Measurements from ENCODE around the gene UTP3.
A peak's percentile ranks its signal among the peaks of the same experiment; 100 is the strongest.
"Not testable (repeated sequence)": the region's sequence is repeated elsewhere in the genome, so short reads cannot be mapped to it uniquely, and the experiment has no call there.

Gene UTP3, protein sequence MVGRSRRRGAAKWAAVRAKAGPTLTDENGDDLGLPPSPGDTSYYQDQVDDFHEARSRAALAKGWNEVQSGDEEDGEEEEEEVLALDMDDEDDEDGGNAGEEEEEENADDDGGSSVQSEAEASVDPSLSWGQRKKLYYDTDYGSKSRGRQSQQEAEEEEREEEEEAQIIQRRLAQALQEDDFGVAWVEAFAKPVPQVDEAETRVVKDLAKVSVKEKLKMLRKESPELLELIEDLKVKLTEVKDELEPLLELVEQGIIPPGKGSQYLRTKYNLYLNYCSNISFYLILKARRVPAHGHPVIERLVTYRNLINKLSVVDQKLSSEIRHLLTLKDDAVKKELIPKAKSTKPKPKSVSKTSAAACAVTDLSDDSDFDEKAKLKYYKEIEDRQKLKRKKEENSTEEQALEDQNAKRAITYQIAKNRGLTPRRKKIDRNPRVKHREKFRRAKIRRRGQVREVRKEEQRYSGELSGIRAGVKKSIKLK

DNA sequence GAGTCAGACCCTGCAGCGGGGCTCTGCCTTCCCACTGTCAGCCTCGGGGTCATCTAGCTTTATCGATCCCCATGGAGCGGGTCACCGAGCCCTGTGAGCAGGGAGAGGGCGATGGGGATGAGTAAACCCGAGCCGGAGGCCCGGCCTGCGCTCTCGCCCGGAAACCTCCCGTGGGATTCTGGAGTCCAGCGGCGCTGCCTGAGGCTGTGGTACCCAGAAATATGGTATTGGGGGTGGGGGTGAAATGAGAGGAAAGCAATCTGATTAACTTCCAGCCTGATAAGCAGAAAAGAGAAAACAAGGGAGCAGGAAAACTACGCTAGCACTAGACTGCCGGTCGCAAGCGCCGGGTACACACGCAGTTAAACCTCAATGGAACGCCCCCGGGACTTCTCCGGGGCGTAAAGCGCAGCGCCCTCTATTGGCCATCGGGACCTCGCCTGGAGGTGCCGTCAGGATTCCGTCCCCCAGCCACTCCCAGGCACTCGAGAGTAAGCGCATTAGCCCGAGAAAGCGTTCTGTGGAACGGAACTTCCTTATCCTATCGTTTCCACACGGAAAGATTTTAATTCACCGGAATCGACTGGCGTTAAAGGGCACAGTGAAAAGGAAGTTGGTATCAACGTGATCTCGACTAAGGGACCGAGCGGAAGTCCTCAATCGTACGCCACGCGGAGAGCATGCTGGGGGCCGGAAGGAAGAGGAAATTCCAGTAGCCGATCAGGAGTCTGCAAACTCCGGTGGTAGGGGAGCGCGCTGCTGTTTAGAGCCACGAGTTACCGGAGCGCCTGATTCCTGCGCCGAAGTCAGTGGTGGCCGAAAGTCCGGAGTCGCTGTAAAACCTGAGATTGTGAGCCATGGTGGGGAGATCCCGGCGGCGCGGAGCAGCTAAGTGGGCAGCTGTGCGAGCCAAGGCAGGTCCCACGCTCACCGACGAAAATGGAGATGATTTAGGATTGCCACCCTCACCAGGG, at the start of gene UTP3:
Gene UTP3 (plus strand): TSS at position 712 of the 974 bp plus-strand sequence. CDS start 146 bp downstream, at position 858.
- DNase-seq (ENCODE audit: low read depth in 2 of 2) = peak; percentile 92 to 93

DNA sequence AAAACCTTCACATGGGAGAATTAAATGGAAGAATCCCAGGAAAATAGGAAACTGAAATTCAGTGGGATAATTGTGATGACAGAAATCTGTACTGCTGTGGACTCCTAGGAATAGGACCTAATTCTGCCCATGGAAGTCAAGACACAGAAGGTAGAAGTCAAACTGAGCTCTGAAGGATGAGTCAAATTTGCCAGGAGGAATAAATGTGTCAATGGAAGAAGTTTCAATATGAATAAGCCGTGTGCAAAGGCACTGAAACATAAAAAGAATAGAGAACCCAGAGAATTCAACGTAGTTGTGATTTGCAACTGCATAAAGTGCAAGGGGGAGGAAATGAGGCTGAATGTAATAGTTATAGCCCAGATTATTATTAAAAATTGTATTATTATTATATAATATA, 48.1 kb upstream of the UTP3 start:
- DNase-seq (ENCODE audit: low read depth in 2 of 2) = no peak

DNA sequence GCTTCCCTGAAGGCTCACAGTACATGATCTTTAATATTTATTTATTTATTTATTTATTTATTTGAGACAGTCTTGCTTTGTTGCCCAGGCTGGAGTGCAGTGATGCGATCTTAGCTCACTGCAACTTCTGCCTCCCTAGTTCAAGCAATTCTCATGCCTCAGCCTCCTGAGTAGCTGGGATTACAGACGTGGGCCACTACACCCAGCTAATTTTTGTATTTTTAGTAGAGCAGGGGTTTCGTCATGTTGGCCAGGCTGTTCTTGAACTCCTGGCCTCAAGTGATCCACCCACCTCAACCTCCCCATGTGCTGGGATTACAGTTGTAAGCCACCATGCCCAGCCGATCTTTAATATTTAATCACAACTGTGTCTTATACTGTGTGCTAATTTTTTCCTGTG, 37.6 kb upstream of the UTP3 start:
- DNase-seq (ENCODE audit: low read depth in 2 of 2) = not testable (repeated sequence)

DNA sequence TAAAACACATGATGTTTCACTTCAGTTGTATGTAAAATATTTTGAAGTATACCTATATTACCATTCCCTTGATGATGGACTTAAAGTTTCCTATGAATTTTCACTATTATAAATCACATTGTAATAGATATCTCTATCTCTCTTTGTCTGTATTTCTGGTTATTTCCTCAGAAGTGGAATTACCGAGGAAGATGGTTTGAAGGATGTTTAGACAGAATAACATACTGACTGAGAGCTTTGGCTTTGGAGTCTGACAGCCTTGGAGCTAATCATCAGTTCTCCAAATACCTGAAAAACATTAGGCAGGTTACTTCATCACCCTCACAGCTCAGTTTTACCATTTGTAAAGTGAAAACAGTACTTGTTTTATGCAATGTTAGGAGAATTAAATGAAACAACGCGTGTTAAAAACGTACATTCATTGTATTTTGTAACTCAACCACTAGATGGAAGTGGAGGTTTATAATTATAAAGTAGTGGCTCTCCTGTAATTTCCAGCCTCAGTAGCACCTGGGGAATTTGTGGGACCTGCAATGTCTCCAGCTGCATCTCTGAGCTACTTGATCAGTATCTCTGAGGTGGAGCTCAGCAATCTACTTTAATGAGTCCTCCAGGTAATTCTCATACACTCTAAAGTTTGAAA, 36.3 kb upstream of the UTP3 start:
- DNase-seq (ENCODE audit: low read depth in 2 of 2) = no peak

DNA sequence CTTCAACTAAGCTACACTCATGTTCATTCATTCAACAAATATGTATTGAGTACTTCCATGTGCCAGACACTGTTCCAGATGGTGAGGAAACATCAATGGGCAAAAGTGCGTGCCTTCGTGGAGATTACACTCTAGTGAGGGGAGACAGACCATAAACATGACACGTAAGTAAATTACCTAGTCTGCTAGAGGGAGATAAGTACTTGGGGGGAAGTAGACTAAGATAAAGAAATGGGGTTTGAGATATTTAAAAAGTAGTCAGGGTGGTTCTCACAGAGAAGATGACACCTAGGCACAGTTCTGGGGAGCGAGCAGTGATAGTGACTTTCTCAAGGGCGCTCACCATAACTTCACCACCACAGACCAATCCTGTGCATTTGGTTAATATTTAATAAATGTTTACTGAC, 33.7 kb upstream of the UTP3 start:
- DNase-seq (ENCODE audit: low read depth in 2 of 2) = no peak

DNA sequence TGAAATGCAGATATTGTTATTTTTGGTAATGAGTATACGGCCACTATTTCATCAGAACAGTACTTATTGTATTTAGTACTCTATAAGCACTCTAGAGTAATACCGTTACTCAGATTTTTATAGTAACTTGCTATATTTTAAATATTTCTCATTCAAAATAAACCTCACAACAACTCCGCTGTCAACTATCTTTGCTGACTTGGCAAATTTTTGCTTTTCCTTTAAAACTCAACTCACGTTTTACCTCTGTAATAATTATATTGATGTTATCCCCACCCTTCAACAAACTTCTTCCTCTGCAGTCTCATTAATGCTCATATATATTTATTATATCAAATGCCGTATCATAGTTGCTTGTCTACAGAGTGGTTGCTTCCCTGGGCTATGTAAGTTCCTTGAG, 31.0 kb upstream of the UTP3 start:
- DNase-seq (ENCODE audit: low read depth in 2 of 2) = no peak

DNA sequence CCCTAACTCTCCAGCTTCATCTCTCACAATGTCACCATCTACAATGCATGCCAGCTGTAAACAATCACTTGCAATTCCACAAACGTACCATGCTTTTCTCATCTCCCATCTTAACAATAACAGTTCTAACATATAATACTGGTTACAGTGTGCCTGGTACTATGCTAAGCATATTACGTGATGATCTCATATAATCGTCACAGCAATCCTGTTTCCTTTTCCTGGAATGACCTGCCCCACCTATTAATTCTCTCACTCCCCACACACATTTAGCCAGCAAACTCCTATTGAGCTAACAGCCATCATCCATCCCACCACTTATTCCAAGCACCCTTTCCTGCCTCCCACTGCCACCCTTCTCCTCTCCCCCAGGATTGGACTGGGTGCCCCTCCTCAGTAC, 29.9 kb upstream of the UTP3 start:
- DNase-seq (ENCODE audit: low read depth in 2 of 2) = no peak

DNA sequence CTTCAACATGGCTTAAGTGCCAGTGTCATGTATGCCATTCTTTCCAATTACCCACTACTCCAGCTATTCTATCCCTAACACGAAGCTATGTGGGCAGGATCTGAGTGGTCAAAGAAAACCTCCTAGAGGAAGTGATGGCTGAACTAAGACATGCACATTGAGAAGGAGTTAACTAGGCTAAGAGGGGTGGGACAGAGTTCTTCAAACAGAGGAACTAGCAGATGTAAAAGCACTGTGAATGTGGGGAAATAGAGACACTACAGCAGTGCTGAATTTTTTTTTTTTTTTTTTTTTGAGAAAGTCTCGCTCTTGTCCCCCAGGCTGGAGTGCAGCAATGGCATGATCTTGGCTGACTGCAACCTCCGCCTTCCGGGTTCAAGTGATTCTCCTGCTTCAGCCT, 28.2 kb upstream of the UTP3 start:
- DNase-seq (ENCODE audit: low read depth in 2 of 2) = no peak

DNA sequence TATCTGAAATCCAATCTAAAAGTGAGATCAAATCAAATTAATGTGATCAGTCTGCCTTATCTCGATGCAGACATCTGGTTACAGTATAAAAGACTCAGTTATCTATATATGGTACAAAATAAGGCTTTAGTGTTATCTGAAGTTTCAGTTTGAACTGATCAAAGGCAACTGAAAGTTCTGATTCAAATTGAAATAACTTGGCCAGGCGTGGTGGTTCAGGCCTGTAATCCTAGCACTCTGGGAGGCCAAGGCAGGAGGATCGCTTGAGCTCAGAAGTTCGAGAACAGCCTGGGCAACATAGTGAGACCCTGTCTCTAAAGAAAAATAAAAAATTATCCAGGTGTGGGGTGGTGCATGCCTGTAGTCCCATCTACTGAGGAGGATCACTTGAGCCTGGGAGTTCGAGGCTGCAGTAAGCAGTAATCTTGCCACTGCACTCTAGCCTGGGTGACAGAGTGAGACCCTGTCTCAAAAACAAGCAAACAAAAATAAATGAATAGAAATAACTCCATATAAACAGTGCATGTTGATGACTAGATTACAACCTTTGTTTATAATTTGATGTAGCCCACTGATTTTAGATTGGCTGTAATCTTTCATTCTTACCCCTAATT, 26.9 kb upstream of the UTP3 start:
- DNase-seq (ENCODE audit: low read depth in 2 of 2) = not testable (repeated sequence)

DNA sequence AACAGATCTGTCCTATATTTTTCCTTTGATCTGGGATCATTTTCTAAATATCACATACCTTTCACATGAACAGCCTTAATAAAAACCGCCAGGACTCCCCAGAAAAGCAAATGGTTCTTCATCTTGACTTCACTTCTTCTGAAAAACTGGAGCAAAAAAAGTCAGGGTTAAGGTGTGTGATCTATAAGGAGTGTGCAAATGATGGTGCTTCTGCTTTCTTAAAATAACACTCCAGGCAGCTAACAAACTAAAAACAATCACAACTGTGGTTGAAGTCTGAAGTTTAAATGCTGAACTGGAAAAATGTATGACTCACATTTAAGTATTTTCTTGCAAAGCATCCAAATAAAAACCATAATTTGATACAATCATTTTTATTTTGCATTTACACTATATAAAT, 22.0 kb upstream of the UTP3 start, which contains the start of gene JCHAIN:
Gene JCHAIN (minus strand): TSS at position 140 of the 400 bp plus-strand sequence. CDS start 18 bp downstream, at position 122.
- no peak for DNase-seq (ENCODE audit: low read depth in 2 of 2)

DNA sequence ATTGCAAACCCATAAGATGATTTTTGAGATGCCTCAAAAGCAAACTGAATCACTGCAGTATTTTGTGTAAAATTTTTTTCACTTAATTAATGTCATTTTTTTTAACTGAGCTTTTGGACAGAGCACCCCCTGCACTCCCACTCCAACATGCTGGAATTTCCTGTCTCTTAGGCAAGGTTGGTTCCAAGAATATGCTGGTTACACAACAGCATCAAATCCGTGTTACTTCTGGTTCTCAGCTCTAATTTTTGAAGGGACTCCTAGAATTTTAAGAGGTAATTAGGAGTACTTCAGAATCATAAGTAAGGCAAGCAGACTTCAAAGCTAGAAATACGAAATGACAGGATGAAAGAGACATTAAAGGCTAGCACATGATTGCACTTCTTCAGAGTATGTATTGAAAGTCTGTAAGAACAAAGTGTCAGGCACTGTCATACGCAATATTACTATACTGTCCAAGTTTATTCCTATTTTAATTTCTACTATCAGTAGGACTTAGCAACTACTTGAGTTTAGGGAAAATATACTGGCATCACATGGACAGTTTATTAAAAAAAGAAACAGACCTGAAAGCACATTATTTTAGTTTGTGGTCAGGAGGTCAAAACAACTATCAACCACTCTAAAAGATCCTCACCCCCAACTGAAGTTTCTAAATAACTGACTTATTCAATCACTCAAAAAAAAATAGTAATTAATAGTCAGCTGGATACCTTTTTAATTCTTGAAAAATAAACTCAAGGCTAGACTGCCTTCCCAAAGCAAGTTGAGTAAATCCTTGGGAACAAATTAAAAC, 20.4 kb upstream of the UTP3 start:
- DNase-seq (ENCODE audit: low read depth in 2 of 2) = no peak

DNA sequence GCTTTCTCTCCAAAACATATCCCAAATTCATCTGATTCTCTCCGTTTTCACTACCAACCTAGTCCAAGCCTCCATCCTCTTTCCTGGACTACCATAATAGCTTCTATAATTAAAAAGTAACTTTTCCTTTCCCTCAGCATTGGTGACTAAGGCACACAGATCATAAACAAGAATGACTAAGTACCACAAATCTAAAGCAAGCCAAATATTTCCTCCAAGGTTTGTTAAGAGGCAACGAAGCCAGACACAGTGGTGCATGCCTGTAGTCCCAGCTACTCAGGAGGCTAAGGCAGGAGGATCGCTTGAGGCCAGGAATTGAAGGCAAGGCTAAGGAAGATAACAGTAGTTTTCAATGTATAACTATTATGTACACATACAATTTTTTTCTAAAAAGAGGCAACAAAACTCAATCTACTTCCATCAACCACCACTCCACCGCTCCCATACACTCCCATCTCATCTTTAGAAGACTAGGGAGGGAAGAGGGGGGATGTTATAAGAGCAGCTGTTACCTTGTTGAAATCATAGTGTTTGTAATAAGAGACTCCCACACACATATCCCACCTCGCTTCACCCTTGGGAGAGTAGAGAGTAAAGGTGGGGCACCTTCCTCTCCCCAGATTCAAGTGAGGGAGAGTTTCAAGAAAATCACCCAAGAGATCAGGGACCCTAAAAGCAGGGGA, 17.9 kb upstream of the UTP3 start:
- no peak for DNase-seq (ENCODE audit: low read depth in 2 of 2)

DNA sequence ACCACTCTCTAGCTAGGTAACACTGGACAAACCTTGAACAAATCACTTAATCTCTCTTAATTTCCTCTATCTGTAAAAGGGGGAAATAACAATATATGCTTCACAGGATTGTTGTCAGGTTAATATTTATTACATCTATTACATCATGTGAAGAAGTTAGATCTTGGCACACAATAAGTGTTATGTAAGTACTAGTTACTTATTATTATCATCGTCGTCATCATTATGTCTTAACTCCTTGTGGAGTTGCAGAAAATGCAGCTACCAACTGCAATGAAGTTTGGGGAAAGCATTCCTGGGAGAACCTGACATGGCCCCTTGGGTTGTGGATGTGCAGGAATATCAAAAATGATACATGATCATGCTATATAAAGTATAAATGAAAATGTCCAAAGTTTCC, 17.2 kb upstream of the UTP3 start:
- no peak for DNase-seq (ENCODE audit: low read depth in 2 of 2)

DNA sequence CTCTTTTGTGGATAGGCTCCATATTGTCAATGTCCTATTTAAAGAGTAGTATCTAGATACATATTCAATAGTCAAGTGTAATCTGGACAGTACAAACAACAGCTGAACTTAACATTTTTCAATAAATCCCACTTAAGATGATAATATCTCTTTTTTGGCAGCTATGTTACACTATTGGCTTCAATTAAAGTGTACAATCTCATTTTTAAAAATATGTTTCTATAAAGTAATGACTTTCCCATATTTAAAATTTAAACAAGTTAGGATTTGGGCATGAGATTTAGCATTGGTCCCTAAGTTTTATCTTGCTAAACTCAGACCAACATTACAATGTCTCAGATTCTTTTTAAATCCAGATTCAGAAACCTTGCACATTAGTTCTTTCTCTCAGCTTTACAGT, 14.1 kb upstream of the UTP3 start:
- no peak for DNase-seq (ENCODE audit: low read depth in 2 of 2)

DNA sequence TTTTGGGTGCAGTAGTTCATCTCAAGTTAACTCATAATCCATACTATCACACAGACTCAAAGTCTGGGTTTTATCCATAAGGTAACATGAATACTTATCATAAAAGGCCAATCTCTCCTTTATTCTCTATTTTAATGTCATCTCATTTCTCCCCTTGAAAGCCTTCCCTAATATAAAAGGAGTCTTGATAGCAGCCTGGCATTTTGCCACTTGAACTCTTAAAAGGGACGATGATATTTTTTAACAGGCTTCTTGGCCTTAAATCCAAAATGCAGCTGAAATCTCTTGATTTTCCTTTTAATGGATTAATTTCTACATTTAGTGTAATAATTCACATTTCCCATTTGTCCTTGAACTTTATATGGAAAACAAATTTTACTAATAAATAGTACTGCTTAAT, 13.6 kb upstream of the UTP3 start:
- DNase-seq (ENCODE audit: low read depth in 2 of 2) = no peak

DNA sequence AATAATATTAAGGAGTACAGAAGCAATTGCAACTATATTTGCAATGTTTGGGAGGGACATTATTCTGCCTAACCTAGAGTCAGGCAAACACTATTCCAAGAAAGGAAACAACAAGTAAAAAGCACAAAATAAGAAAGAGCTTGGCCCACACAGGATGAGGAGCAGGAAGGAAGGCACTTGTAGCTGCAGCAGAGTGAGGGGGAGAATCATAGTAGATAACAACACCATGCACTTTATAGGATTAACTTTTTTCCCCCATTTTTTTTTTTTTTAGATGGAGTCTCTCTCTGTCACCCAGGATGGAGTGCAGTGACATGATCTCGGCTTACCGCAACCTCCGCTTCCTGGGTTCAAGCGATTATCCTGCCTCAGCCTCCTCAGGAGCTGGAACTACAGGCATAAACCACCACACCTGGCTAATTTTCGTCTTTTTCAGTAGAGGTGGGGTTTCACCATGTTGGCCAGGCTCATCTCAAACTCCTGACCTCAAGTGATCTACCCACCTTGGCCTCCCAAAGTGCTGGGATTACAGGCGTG, 11.7 kb upstream of the UTP3 start:
- DNase-seq (ENCODE audit: low read depth in 2 of 2) = no peak

DNA sequence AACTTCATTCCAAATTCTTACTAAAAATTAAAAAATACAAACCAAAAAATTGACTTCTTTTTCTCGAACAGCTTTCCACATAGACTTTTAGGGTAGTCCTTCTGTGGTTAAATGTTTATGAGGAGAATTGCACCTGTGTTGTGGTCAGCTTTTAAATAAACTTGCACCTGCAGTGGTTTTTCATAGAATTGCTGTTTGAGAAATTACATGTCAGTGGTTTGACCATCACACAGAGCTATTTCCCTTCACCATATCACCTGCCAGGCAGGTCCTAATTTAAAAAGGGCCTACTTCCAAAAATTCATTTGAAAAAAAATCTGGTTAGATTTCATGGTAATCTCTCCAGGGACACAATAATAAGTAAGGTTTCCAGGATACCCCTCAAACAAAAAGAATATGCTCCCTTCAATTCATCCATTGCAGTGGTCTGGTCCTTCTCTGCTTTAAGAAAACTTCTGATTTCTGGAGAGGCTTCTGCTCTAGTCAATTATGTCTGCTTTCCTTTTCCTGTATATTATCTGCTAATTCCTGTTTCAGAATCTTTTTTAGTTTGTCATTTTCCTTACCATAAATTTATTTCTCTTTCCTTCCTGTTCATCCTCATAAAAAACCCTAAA, 9.8 kb upstream of the UTP3 start:
- DNase-seq (ENCODE audit: low read depth in 2 of 2) = no peak

DNA sequence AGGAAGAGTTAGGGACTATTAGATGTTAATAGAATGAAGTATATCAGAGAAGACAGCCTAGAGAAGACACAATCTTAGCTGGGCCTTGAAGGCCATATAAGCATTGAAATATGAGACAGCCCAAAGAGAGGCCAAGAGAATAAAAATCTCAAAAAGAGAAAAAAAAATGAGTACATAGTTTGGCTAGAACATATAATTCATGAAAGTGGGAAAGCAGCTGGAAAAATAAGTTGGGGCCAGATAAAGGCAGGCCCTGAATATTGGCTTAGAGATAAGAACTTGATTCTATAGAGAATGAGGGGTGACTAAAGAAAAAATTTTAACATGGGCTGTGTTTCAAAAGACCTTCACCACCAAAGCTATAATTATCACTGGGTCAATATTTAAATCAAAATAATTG, 7.4 kb upstream of the UTP3 start:
- no peak for DNase-seq (ENCODE audit: low read depth in 2 of 2)

DNA sequence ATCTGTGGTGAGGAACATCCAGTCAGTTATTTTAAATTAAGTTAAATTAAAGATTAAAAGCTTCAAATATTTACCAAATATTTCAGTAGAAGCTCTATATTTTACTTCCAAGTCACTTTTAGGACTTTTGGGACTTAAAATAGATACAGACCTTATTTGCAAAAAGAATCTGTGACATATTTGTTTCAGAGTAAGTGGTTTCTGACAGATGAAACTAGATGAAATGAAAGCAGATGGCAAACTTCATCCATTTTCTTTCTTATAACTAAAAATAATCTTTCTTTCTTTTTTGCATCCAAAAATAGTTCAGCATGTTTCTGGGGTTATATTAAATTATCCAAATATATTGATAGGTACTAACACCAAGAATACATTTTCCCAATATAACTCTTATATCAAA, 6.6 kb upstream of the UTP3 start:
- no peak for DNase-seq (ENCODE audit: low read depth in 2 of 2)
